Measurements from ENCODE around the gene HSFX3.
"Not testable (repeated sequence)": the region's sequence is repeated elsewhere in the genome, so short reads cannot be mapped to it uniquely, and the experiment has no call there.

HSFX3 gene

GRCh38 chrX:149549701-149550100 lies at the start of gene HSFX3:
HSFX3 (minus strand) TSS chrX:149549924; CDS start chrX:149549852, 72 bp downstream.
- not testable (repeated sequence) for H3K27ac ChIP-seq

GRCh38 chrX:149598603-149599002 lies 48.9 kb upstream of the HSFX3 start:
- not testable (repeated sequence) for H3K27ac ChIP-seq

GRCh38 chrX:149595943-149596342 lies 46.2 kb upstream of the HSFX3 start:
- H3K27ac ChIP-seq: not testable (repeated sequence)

- H3K27ac ChIP-seq: not testable (repeated sequence)
These were observed 45.5 kb upstream of the HSFX3 start, which contains the start of gene HSFX2 for GRCh38 chrX:149595214-149595613. HSFX2 (minus strand) TSS chrX:149595314; CDS start chrX:149594700, 614 bp downstream.

GRCh38 chrX:149590993-149591392 lies 41.3 kb upstream of the HSFX3 start:
- H3K27ac ChIP-seq: not testable (repeated sequence)

DNA sequence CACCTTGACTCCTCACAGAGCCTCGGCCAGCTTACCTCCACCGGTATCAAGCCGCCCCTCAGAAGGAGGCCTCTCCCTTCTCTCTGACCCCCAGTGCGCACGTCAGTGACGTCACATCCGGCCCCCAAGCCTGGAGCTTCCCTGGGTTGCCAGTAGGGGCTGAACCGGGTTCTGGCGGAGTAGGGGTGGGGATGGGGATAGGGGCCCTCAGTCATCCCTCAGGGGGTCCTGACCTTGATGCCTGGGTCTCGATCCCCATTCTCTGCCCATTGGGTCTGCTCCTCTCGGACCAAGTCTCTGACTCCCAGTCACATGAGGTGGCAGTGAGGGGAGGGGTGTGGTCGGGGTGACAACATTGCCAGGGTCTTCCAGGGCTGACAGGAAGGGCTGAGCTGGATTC lies 37.6 kb upstream of the HSFX3 start, which contains the start of gene MAGEA9B:
Gene MAGEA9B, minus strand, starts transcription at position 101 of the 400 bp plus-strand sequence. CDS start 4,280 bp downstream, outside the sequence.
- H3K27ac ChIP-seq: not testable (repeated sequence)

GRCh38 chrX:149585631-149586030 lies 35.9 kb upstream of the HSFX3 start:
- H3K27ac ChIP-seq: not testable (repeated sequence)

GRCh38 chrX:149573456-149573855 lies 23.7 kb upstream of the HSFX3 start:
- not testable (repeated sequence) for H3K27ac ChIP-seq

DNA sequence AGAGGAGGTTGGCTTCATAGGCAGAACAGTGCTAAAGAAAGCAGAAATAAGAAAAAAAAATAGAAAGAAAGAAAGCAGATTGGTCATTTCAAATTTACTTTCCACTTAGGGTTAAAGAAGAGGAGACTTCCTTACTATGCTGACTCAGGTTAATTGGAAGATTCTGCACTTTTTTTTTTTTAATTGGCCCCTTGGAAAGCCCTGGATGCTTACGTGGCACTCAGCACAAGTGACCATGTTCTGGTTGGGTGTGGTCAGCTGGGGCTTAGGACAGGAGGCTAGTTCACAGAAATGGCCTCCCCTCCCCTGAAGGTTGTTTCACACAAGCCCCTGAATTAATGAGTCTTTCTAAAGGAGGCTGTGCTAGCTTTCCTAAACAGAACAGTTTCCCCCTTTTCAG lies 23.0 kb upstream of the HSFX3 start:
- no peak for TF ChIP-seq ZFX (IDR thresholded peaks at IDR 0.05; ENCODE audit: borderline replicate concordance)
- TF ChIP-seq, protein P1, sequence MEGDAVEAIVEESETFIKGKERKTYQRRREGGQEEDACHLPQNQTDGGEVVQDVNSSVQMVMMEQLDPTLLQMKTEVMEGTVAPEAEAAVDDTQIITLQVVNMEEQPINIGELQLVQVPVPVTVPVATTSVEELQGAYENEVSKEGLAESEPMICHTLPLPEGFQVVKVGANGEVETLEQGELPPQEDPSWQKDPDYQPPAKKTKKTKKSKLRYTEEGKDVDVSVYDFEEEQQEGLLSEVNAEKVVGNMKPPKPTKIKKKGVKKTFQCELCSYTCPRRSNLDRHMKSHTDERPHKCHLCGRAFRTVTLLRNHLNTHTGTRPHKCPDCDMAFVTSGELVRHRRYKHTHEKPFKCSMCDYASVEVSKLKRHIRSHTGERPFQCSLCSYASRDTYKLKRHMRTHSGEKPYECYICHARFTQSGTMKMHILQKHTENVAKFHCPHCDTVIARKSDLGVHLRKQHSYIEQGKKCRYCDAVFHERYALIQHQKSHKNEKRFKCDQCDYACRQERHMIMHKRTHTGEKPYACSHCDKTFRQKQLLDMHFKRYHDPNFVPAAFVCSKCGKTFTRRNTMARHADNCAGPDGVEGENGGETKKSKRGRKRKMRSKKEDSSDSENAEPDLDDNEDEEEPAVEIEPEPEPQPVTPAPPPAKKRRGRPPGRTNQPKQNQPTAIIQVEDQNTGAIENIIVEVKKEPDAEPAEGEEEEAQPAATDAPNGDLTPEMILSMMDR (IDR thresholded peaks at IDR 0.05): no peak
- no peak overlapping the region for H3K27ac ChIP-seq

DNA sequence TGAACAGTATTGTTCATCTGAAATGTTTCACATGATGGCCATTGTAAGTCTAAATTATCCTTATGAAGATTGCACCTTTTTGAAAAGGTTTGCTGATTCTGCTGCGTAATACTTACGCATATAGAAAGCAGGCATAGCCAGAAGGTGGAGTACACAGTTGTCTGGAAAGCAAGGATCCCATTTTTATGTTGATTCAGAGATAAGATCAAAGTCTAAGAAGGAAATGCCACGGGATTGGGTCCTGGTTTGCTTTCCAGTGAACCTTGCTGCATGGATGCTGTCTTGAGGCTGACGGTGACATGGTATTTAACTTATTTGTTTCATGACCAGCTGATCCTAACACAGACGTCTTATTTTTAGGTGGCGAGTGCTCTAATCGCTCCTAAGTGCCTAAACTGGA lies 22.0 kb upstream of the HSFX3 start:
- TF ChIP-seq, protein P1 (IDR thresholded peaks at IDR 0.05): no peak
- TF ChIP-seq ZFX (IDR thresholded peaks at IDR 0.05; ENCODE audit: borderline replicate concordance): no peak
- H3K27ac ChIP-seq: no peak overlapping the region

DNA sequence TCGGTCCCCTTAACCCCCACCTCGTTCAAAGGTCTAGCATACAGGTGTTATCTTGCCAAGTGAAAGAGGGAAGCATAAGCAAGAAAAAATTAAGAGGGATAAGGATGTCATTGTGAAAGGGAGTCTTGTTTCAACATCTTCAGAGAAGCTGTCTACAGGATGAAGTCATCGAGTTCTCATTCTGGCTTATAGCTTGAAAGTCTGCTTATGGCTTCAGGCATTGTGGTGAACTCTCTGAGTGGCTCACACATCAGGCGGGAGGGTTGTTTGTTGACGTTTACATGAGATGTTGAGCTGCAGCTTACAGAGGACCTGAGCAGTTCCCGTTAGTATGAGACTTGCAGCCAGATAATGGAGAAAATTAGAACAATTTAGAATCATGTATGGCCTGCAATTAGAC lies 20.9 kb upstream of the HSFX3 start:
- H3K27ac ChIP-seq: no peak overlapping the region
- no peak for TF ChIP-seq ZFX (IDR thresholded peaks at IDR 0.05; ENCODE audit: borderline replicate concordance)
- TF ChIP-seq, protein P1 (IDR thresholded peaks at IDR 0.05): no peak

GRCh38 chrX:149569770-149570169 lies 20.0 kb upstream of the HSFX3 start:
- H3K27ac ChIP-seq: no peak overlapping the region
- TF ChIP-seq, protein P1 (IDR thresholded peaks at IDR 0.05): no peak
- no peak for TF ChIP-seq ZFX (IDR thresholded peaks at IDR 0.05; ENCODE audit: borderline replicate concordance)
